CD8-positive, alpha-beta memory T cell (primary cell): Measurements from ENCODE around the gene NFKB2. TPM values are rescaled to one million over a fixed set of nuclear protein-coding genes. Genes with fewer than 3 reads are reported as not detected.

Experiments used
- CTCF ChIA-PET: fragments of 350-600 bp; sonication (Branson Sonifier 250); formaldehyde crosslinking; loops from one replicate; lab custom pipeline; 2021; ENCODE audit warnings: antibody characterized with exemption; lab: Charles Lee
- POLR2A ChIA-PET: fragments of 350-600 bp; sonication (Branson Sonifier 250); formaldehyde crosslinking; loops from one replicate; lab custom pipeline; 2021; ENCODE audit warnings: antibody characterized with exemption; lab: Charles Lee
- DNase-seq, 5 donors: peaks; one replicate each; pipeline versions ENCODE4 v3.0.0 to v3.0.0-alpha.2; 2020 to 2022; ENCODE audit warnings: mixed read lengths in 1 of 5
- H3K27ac ChIP-seq: one replicate; pipeline ENCODE4 v1.7.0; 2013; ENCODE audit warnings: low read depth, mild to moderate bottlenecking, low read length, moderate library complexity
- H3K27me3 ChIP-seq: 2 replicates; pipeline ENCODE4 v1.7.0; 2013; ENCODE audit warnings: low read length, mild to moderate bottlenecking; ENCODE audit not compliant: insufficient read depth, poor library complexity, severe bottlenecking
- H3K36me3 ChIP-seq: 2 replicates; pipeline ENCODE4 v1.7.0; 2013; ENCODE audit warnings: mild to moderate bottlenecking, low read length, moderate library complexity; ENCODE audit not compliant: insufficient read depth
- H3K4me1 ChIP-seq: 2 replicates; pipeline ENCODE4 v1.7.0; 2013; ENCODE audit warnings: mild to moderate bottlenecking, low read length, moderate library complexity; ENCODE audit not compliant: insufficient read depth
- H3K4me3 ChIP-seq: 2 replicates; pipeline ENCODE4 v1.7.0; 2013; ENCODE audit warnings: mild to moderate bottlenecking, low read length
- H3K9me3 ChIP-seq: 2 replicates; pipeline ENCODE4 v1.7.0; 2013; ENCODE audit warnings: mild to moderate bottlenecking, low read length
- H3K27ac Mint-ChIP-seq, 8 donors: one replicate each; pipeline ENCODE4 v1.8.0; 2020 to 2021; ENCODE audit warnings: mixed read lengths in 8 of 8, mild to moderate bottlenecking in 6 of 8, inconsistent platforms in 3 of 8, moderate library complexity in 3 of 8
- H3K27me3 Mint-ChIP-seq, 2 donors: one replicate each; pipeline ENCODE4 v1.8.0; 2020 to 2021; ENCODE audit warnings: mixed read lengths in 2 of 2, mild to moderate bottlenecking in 1 of 2, moderate library complexity in 1 of 2
- H3K36me3 Mint-ChIP-seq, 3 donors: one replicate each; pipeline ENCODE4 v1.8.0; 2020 to 2021; ENCODE audit warnings: mixed read lengths in 3 of 3, inconsistent platforms in 1 of 3, mild to moderate bottlenecking in 1 of 3
- H3K4me1 Mint-ChIP-seq, 3 donors: one replicate each; pipeline ENCODE4 v1.8.0; 2020 to 2021; ENCODE audit warnings: mixed read lengths in 3 of 3, inconsistent platforms in 1 of 3, mild to moderate bottlenecking in 1 of 3
- H3K4me3 Mint-ChIP-seq, 7 donors: one replicate each; pipeline ENCODE4 v1.8.0; 2020 to 2021; ENCODE audit warnings: mixed read lengths in 7 of 7, mild to moderate bottlenecking in 6 of 7, moderate library complexity in 4 of 7, inconsistent platforms in 2 of 7
- H3K9me3 Mint-ChIP-seq, 5 donors: one replicate each; pipeline ENCODE4 v1.8.0; 2020 to 2022; ENCODE audit warnings: mixed read lengths in 5 of 5, mild to moderate bottlenecking in 3 of 5, moderate library complexity in 2 of 5, inconsistent platforms in 1 of 5
- polyA plus RNA-seq: library from polyadenylated mRNA; unstranded; fragments of 300-500 nt; fragmentation: Illumina TruSeq; gene quantifications from one replicate; pipeline ENCODE4 v1.2.3, GENCODE V29; 2021
- total RNA-seq, 2 experiments: library from RNA; stranded (reverse); gene quantifications; one replicate each; pipeline ENCODE4 v1.2.3, GENCODE V29; 2021

NFKB2 gene
- total and polyA plus RNA-seq, 3 experiments from 2014 or later: 14.0 to 324 (median 323) TPM

DNA sequence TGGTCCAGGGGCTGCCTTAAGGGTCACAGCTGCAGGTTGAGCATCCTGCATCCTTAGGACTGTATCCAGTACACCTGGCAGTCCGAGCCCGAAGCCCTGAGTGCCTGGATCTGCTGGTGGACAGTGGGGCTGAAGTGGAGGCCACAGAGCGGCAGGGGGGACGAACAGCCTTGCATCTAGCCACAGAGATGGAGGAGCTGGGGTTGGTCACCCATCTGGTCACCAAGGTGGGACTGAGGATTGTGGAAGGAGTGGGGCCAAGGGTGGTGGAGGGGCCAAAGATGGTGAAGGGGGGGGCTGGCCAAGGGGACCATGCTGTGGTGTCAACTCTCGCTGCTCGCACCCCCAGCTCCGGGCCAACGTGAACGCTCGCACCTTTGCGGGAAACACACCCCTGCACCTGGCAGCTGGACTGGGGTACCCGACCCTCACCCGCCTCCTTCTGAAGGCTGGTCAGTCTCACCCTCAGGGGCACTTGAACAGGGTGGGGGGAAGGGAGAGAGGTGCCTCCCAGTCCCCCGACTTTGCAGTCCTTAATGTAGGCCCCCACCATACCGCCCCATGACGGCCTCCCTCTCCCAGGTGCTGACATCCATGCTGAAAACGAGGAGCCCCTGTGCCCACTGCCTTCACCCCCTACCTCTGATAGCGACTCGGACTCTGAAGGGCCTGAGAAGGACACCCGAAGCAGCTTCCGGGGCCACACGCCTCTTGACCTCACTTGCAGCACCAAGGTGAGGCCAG, 5.3 kb downstream of the NFKB2 start:
- Mint-ChIP-seq H3K27ac (peak overlapping the region in 6 of 8 donors; percentile 23 to 84 (median 68)), H3K27me3 (no peaks in the 10 kb centered on the region), H3K4me1 (peaks cover 24 to 45% (median 25%) of the 10 kb centered on the region in 3 donors), H3K36me3 (peaks cover 0 to 60% (median 0%) of the 10 kb centered on the region in 3 donors), H3K9me3 (no peaks in the 10 kb centered on the region), H3K4me3 (peak overlapping the region in 1 of 7 donors; percentile 48)
- Histone ChIP-seq H3K9me3 (no peaks in the 10 kb centered on the region), H3K4me3 (no peak overlapping the region), H3K4me1 (peaks cover 33% of the 10 kb centered on the region), H3K27ac (no peak overlapping the region), H3K36me3 (peaks cover 8% of the 10 kb centered on the region), H3K27me3 (no peaks in the 10 kb centered on the region)
- CTCF ChIA-PET: interaction anchor here (0.7 to 5.9 kb wide), 11 partner anchors 9 to 245 kb away, joined by 3 to 64 read pairs (median 7); partner anchors contain the start of genes C10orf95, CUEDC2 and SUFU
- POLR2A ChIA-PET: interaction anchor here (1.8 kb wide), 1 partner anchor 9 kb away, joined by 7 read pairs; no protein-coding TSS in a partner anchor
- peak in 1 of 5 donors; percentile 45 for DNase-seq

DNA sequence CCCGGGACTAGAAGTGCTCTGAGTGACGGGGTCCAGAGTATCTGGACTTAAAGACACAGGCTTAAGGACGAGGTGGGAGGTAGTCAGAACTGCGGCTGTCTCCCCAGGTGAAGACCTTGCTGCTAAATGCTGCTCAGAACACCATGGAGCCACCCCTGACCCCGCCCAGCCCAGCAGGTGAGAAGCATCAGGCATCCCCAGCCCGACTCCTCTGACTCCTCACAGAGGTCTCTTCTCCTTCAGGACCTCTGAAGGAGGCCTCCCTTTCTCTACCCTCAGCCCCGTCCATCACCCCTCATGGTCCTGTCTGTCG, 5.8 kb downstream of the NFKB2 start:
- Histone ChIP-seq H3K27ac (no peak overlapping the region), H3K9me3 (no peaks in the 10 kb centered on the region), H3K4me3 (no peak overlapping the region), H3K36me3 (peaks cover 8% of the 10 kb centered on the region), H3K4me1 (peaks cover 28% of the 10 kb centered on the region), H3K27me3 (no peaks in the 10 kb centered on the region)
- no peaks in the 10 kb centered on the region for H3K27me3 Mint-ChIP-seq
- H3K27ac Mint-ChIP-seq: peak overlapping the region in 5 of 8 donors; percentile 23 to 93 (median 54)
- DNase-seq: no peak
- ChIA-PET POLR2A (no interaction called here), CTCF (interaction anchor here (1.0 to 5.9 kb wide), 5 partner anchors 17 to 170 kb away, joined by 3 to 64 read pairs (median 3); partner anchors contain the start of gene C10orf95)
- H3K4me3 Mint-ChIP-seq: peak overlapping the region in 1 of 7 donors; percentile 48
- H3K4me1 Mint-ChIP-seq: peaks cover 20 to 40% (median 20%) of the 10 kb centered on the region in 3 donors
- H3K36me3 Mint-ChIP-seq: peaks cover 0 to 55% (median 0%) of the 10 kb centered on the region in 3 donors
- no peaks in the 10 kb centered on the region for H3K9me3 Mint-ChIP-seq

DNA sequence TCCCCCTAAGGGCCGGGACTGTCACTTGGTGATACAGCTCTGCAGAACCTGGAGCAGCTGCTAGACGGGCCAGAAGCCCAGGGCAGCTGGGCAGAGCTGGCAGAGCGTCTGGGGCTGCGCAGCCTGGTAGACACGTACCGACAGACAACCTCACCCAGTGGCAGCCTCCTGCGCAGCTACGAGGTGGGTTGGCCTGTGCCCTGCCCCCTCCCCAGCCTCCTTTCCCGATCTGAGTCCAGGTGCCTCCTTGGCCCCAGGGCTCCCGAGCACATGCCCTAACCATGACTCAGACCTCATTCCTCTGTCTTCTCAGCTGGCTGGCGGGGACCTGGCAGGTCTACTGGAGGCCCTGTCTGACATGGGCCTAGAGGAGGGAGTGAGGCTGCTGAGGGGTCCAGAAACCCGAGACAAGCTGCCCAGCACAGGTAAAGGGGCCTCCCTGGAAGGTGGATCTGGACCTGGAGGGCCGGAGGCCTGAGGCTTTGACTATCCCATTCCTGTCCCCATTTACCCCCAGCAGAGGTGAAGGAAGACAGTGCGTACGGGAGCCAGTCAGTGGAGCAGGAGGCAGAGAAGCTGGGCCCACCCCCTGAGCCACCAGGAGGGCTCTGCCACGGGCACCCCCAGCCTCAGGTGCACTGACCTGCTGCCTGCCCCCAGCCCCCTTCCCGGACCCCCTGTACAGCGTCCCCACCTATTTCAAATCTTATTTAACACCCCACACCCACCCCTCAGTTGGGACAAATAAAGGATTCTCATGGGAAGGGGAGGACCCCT, 6.4 kb downstream of the NFKB2 start:
- Mint-ChIP-seq H3K27me3 (no peaks in the 10 kb centered on the region), H3K4me1 (peaks cover 14 to 34% (median 17%) of the 10 kb centered on the region in 3 donors), H3K36me3 (peaks cover 0 to 49% (median 0%) of the 10 kb centered on the region in 3 donors), H3K4me3 (peak overlapping the region in 1 of 7 donors; percentile 48), H3K27ac (peak overlapping the region in 2 of 8 donors; percentile 54 to 73), H3K9me3 (no peaks in the 10 kb centered on the region)
- ChIA-PET CTCF (interaction anchor here (1.0 to 5.9 kb wide), 6 partner anchors 17 to 172 kb away, joined by 3 to 64 read pairs (median 4); partner anchors contain the start of gene C10orf95), POLR2A (no interaction called here)
- Histone ChIP-seq H3K4me1 (peaks cover 22% of the 10 kb centered on the region), H3K27ac (no peak overlapping the region), H3K9me3 (no peaks in the 10 kb centered on the region), H3K4me3 (no peak overlapping the region), H3K27me3 (no peaks in the 10 kb centered on the region), H3K36me3 (peaks cover 8% of the 10 kb centered on the region)
- no peak for DNase-seq

DNA sequence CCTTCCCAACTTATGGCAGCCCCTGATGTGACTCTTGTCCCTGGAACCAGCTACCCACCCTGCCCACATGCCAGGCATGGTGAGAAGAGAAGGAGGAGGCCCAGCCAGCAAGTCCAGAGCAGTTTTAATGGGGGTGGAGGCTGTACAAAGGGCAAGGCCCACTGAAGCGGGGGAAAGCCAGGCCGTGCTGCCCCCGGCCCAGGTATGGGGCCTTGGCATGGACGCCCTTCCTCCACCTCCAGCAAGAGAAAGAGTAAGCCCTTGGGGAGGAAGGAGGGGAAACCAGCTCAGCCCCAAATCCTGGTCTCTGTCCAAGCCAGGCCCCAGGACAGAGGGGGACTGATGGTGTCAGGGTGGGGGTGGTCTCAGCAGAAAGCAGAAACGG, 7.0 kb downstream of the NFKB2 start:
- ChIA-PET CTCF (interaction anchor here (1.0 to 4.3 kb wide), 5 partner anchors 12 to 172 kb away, joined by 3 to 27 read pairs (median 5); no protein-coding TSS in a partner anchor), POLR2A (no interaction called here)
- Histone ChIP-seq H3K36me3 (peaks cover 8% of the 10 kb centered on the region), H3K4me3 (no peak overlapping the region), H3K9me3 (no peaks in the 10 kb centered on the region), H3K27me3 (no peaks in the 10 kb centered on the region), H3K4me1 (peaks cover 19% of the 10 kb centered on the region), H3K27ac (no peak overlapping the region)
- Mint-ChIP-seq H3K4me3 (no peak overlapping the region), H3K27ac (no peak overlapping the region), H3K9me3 (no peaks in the 10 kb centered on the region), H3K36me3 (peaks cover 0 to 44% (median 0%) of the 10 kb centered on the region in 3 donors), H3K27me3 (no peaks in the 10 kb centered on the region), H3K4me1 (peaks cover 12 to 28% (median 17%) of the 10 kb centered on the region in 3 donors)
- no peak for DNase-seq

DNA sequence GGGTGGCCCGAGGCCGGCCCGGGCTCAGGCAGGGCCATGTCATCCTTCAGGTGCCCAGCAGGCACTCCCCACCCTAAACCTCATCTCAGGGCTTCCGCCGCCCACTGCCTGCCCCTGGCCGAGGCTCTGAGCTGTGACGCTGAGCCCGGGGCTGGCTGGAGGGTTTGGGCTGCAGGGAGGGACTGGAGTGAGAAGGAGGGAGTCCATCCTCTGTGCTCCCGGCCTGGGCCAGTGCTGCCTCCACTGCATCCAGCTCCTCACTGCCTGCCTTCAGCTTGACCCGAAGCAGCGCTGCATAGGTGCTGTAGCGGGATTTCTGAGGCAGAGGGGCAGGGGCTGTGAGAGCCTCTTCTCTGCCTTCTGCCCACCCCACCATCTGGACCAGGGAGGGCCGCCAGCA, 7.6 kb downstream of the NFKB2 start:
- DNase-seq: no peak
- Histone ChIP-seq H3K36me3 (peaks cover 8% of the 10 kb centered on the region), H3K4me3 (no peak overlapping the region), H3K4me1 (peaks cover 19% of the 10 kb centered on the region), H3K9me3 (no peaks in the 10 kb centered on the region), H3K27ac (no peak overlapping the region), H3K27me3 (peaks cover under 1% of the 10 kb centered on the region)
- POLR2A ChIA-PET: interaction anchor here (0.9 to 1.0 kb wide), 3 partner anchors 9 to 47 kb away, joined by 3 to 9 read pairs (median 3); no protein-coding TSS in a partner anchor
- CTCF ChIA-PET: interaction anchor here (0.9 to 4.3 kb wide), 13 partner anchors 8 to 177 kb away, joined by 3 to 27 read pairs (median 4); partner anchors contain the start of genes C10orf95, ELOVL3 and NFKB2
- H3K4me1 Mint-ChIP-seq: peaks cover 10 to 24% (median 14%) of the 10 kb centered on the region in 3 donors
- peaks cover 0 to 1% of the 10 kb centered on the region in 2 donors for H3K27me3 Mint-ChIP-seq
- peaks cover 0 to 38% (median 0%) of the 10 kb centered on the region in 3 donors for H3K36me3 Mint-ChIP-seq
- no peak overlapping the region for H3K27ac Mint-ChIP-seq
- no peak overlapping the region for H3K4me3 Mint-ChIP-seq
- no peaks in the 10 kb centered on the region for H3K9me3 Mint-ChIP-seq

DNA sequence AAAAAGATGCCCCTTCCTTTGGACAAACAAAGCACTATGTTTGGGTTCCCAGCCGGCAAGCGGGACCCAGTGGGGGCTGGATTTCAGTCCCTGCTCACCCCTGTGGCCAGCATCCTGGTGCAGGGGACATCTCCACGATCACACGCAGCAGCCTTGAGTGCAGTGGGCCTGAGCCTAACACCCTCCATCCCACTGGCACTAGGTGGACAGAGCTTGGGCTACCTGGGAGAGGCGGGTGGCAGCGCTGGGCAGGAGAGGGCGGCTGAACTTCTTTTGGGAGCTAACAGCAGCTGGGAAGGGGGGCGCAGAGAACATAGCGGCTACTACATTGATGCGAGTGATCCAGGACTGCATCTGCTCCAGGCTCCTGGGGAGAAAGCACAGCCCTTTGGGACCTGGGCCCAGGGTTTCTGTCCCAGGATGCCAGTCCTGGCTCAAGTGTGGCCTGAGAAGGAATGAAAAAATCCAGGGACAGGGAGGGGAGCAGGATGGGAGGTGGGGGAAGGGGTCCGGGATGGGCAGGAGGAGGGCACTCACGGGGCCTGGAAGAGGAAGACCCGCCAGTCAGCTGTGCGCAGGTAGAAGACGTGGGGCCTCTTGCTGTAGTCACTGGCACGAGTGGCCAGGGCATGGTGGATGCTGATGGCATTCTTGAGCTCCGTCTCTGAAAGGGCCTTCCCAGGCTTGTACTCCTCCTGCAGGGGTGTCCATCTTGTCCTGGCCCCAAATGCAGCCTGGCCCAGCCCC, 9.0 kb downstream of the NFKB2 start:
- Mint-ChIP-seq H3K27me3 (peaks cover 3 to 9% of the 10 kb centered on the region in 2 donors), H3K4me1 (peaks cover 10 to 21% (median 12%) of the 10 kb centered on the region in 3 donors), H3K36me3 (peaks cover 0 to 28% (median 0%) of the 10 kb centered on the region in 3 donors), H3K4me3 (no peak overlapping the region), H3K27ac (peak overlapping the region in 1 of 8 donors; percentile 79), H3K9me3 (no peaks in the 10 kb centered on the region)
- Histone ChIP-seq H3K27me3 (peaks cover 6% of the 10 kb centered on the region), H3K4me1 (peaks cover 15% of the 10 kb centered on the region), H3K4me3 (no peak overlapping the region), H3K9me3 (no peaks in the 10 kb centered on the region), H3K36me3 (peaks cover 8% of the 10 kb centered on the region), H3K27ac (no peak overlapping the region)
- ChIA-PET CTCF (interaction anchor here (0.8 to 4.3 kb wide), 11 partner anchors 9 to 178 kb away, joined by 3 to 27 read pairs (median 4); partner anchors contain the start of genes ELOVL3, NFKB2 and PSD), POLR2A (interaction anchor here (0.7 to 1.0 kb wide), 4 partner anchors 10 to 61 kb away, joined by 3 to 9 read pairs (median 5); no protein-coding TSS in a partner anchor)
- DNase-seq: no peak

DNA sequence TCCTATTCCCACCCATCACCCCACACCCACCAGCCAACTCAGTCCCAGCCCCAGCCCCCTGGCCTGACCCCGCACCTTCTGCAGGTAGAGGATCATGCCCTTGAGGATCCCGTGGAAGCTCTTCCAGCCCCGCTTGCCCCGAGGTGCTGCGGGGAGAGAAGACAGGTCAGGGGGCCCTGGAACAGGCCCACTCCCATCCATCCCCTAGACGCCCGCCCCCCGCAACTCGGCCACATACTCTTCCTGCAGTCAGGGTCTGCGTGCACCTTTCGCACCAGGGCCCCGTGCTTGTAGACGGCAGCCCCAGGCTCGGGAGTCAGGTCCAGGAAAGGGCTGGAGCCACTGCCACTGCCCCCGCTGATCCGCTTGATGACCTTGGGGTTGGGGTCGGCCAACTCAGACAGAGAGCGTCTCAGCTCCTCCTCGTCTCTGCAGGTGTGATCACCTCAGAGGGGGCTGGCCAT, 9.6 kb downstream of the NFKB2 start:
- Histone ChIP-seq H3K27ac (no peak overlapping the region), H3K4me3 (no peak overlapping the region), H3K4me1 (peaks cover 15% of the 10 kb centered on the region), H3K9me3 (no peaks in the 10 kb centered on the region), H3K36me3 (peaks cover 8% of the 10 kb centered on the region), H3K27me3 (peaks cover 12% of the 10 kb centered on the region)
- ChIA-PET POLR2A (no interaction called here), CTCF (interaction anchor here (0.8 to 4.3 kb wide), 4 partner anchors 10 to 175 kb away, joined by 3 to 27 read pairs (median 5); partner anchors contain the start of genes NFKB2 and PSD)
- Mint-ChIP-seq H3K9me3 (no peaks in the 10 kb centered on the region), H3K4me3 (peak overlapping the region in 1 of 7 donors; percentile 54), H3K27ac (peak overlapping the region in 1 of 8 donors; percentile 79), H3K4me1 (peaks cover 11 to 21% (median 14%) of the 10 kb centered on the region in 3 donors), H3K36me3 (peaks cover 0 to 23% (median 0%) of the 10 kb centered on the region in 3 donors), H3K27me3 (peaks cover 9 to 15% of the 10 kb centered on the region in 2 donors)
- no peak for DNase-seq
